Right cardiac atrium (tissue), 5 donors: ENCODE measurements around the gene UHRF2. TPM values are rescaled to one million over a fixed set of nuclear protein-coding genes. Genes with fewer than 3 reads are reported as not detected.
"Not testable (repeated sequence)": the region's sequence is repeated elsewhere in the genome, so short reads cannot be mapped to it uniquely, and the experiment has no call there.

Experiments used
- ATAC-seq, 2 donors: fragments of 200-7000 bp; cut with Tn5 transposase; one replicate each; pipeline versions ENCODE4 v1.8.0 to v1.9.1; 2020; ENCODE audit warnings: moderate library complexity in 2 of 2, mild to moderate bottlenecking in 1 of 2
- DNase-seq, 3 donors: peaks; one replicate each; pipeline ENCODE4 v3.0.0-alpha.2; 2020
- H3K27ac ChIP-seq: one replicate; pipeline ENCODE4 v1.5.1; 2013; ENCODE audit warnings: mild to moderate bottlenecking, low read length, control low read depth, moderate library complexity
- H3K27me3 ChIP-seq: one replicate; pipeline ENCODE4 v1.6.1; 2013; ENCODE audit not compliant: control insufficient read depth, insufficient read depth
- H3K4me1 ChIP-seq: one replicate; pipeline ENCODE4 v1.6.1; 2013; ENCODE audit warnings: low read length; ENCODE audit not compliant: control insufficient read depth, insufficient read depth
- H3K4me3 ChIP-seq: one replicate; pipeline ENCODE4 v1.5.1; 2013; ENCODE audit warnings: low read length, control low read depth
- H3K9me3 ChIP-seq: one replicate; pipeline ENCODE4 v1.6.1; 2013; ENCODE audit warnings: low read length; ENCODE audit not compliant: control insufficient read depth
- WGBS: extraction: QIAGEN DNeasy Blood & Tissue Kit; methylation state at CpG from one replicate; pipeline ENCODE4 v1.1.7; 2013; 5-methylcytosine and 5-hydroxymethylcytosine counted together
- intact Hi-C, 4 donors: fragments of 100-400 bp; cut with DNase I; formaldehyde crosslinking; loops; one replicate each; pipeline versions ENCODE4 v1.11.0 to v1.14.0; 2022 to 2023
- long read RNA-seq, 4 donors: library from polyadenylated mRNA; unstranded; transcript quantifications; one replicate each; pipeline ENCODE4 v2.0.0, GENCODE V29; 2020 to 2021
- polyA plus RNA-seq: library from polyadenylated mRNA; stranded (reverse); fragments of 200-250 nt; gene quantifications from one replicate; pipeline ENCODE4 v1.2.3, GENCODE V29; 2013
- total RNA-seq, 4 donors: library from RNA; stranded (reverse); fragmentation: NEBNext Ultra II Directional; extraction: Animal tissue kit (Norgen Biotek cat#: 25700); gene quantifications; one replicate each; pipeline ENCODE4 v1.2.1, GENCODE V29; 2021
- donor health status: healthy with polysubstance abuse.
- donor health status: DM: no; HTN: yes; CAD: no.
- donor health status: DM: no; HTN: no; CAD: no.
- donor health status: DM: no; HTN: yes; CAD: no; lungs with severe emphysema.
- donor health status: DM: yes; HTN: yes; CAD: no.

The UHRF2 gene
- total RNA-seq: 10 to 100 TPM; 16.3 to 20.5 (median 19.1) TPM
- 10.6 TPM for polyA plus RNA-seq
- long read RNA-seq, donor 1, transcript UHRF2-201 (16 exons, 3,452 nt): major isoform, 5 of 12 reads
- long read RNA-seq, donor 1, partial matches to known transcripts: 6 of 12 reads
- long read RNA-seq, donor 1, other reads (novel, unspliced or antisense): 1 of 12 reads
- long read RNA-seq, donor 2, transcript UHRF2-201 (16 exons, 3,452 nt): major isoform, 5 of 11 reads
- long read RNA-seq, donor 2, partial matches to known transcripts: 1 of 11 reads
- long read RNA-seq, donor 2, other reads (novel, unspliced or antisense): 5 of 11 reads
- long read RNA-seq, donor 3, partial matches to known transcripts: 19 of 26 reads
- long read RNA-seq, donor 3, other reads (novel, unspliced or antisense): 5 of 26 reads
- long read RNA-seq, donor 4, transcript UHRF2-201 (16 exons, 3,452 nt): major isoform, 13 of 15 reads
- long read RNA-seq, donor 4, partial matches to known transcripts: 0 of 15 reads
- long read RNA-seq, donor 4, other reads (novel, unspliced or antisense): 2 of 15 reads

GRCh38 chr9:6412487-6413364 lies at the start of gene UHRF2:
TSS of gene UHRF2 (plus strand) at chr9:6413199. CDS start at chr9:6413491, 292 bp downstream.
- peak within 1 kb of the TSS; percentile 89 for H3K27ac ChIP-seq
- no peaks in the 10 kb centered on the region for H3K27me3 ChIP-seq
- DNase-seq (peak; percentile 99 to 100 (median 100)), ATAC-seq (peak; percentile 98 to 99)
- H3K4me1 ChIP-seq: peaks cover 3% of the 10 kb centered on the region
- H3K9me3 ChIP-seq: no peaks in the 10 kb centered on the region
- peak within 1 kb of the TSS; percentile 84 for H3K4me3 ChIP-seq
- under 1% methylated on average over 88 of the region's 88 CpGs for WGBS
- intact Hi-C loops: no loop called here

DNA sequence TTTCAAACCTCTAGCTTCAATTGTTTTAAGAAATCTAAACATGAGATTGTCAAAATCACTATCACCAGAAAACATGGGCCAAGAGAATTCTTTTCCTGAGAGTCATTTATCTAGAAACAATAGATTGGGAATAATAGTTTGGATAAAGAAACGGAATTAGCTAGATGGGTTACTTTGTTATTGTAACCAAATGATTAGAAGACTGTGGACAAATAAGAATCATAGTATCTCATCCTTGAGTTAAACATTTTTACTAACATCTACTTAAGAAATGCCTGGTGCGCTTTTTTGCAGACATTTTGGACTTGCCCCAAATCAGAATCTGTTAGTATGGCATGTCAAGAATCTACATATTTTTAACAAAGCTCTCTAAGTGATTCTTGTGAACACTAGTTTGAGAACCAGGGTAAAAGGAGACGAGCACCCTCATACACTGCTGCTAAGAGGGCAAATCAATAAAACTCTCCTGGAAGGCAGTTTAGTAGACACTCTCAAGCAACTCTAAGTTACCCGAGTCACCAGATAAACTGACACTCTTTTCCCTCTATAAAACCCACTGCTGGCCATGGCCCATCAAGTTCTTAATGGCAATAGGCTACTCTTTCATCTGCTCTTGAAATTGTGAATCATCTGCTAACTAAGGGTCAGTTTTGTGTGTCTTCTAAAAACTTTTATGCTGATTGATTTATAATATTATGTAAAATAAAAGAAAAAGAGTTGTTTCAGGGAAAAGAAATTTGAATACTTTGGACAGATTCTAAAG lies 45.7 kb upstream of the UHRF2 start:
- Histone ChIP-seq H3K4me3 (no peak overlapping the region), H3K27ac (no peak overlapping the region), H3K9me3 (peaks cover 2% of the 10 kb centered on the region), H3K4me1 (no peaks in the 10 kb centered on the region), H3K27me3 (no peaks in the 10 kb centered on the region)
- DNase-seq: no peak
- no peak for ATAC-seq
- WGBS: 51% methylated on average over 4 of the region's 4 CpGs
- intact Hi-C loops: no loop called here

GRCh38 chr9:6368831-6369230 lies 44.2 kb upstream of the UHRF2 start:
- 92% methylated on average over 2 of the region's 2 CpGs for WGBS
- intact Hi-C loops: no loop called here
- ATAC-seq (no peak), DNase-seq (no peak)
- no peak overlapping the region for H3K27ac ChIP-seq
- peaks cover 2% of the 10 kb centered on the region for H3K9me3 ChIP-seq
- H3K4me3 ChIP-seq: no peak overlapping the region
- H3K27me3 ChIP-seq: no peaks in the 10 kb centered on the region
- H3K4me1 ChIP-seq: no peaks in the 10 kb centered on the region

- intact Hi-C loops, DNase-seq, H3K27ac ChIP-seq, H3K4me1 ChIP-seq, H3K9me3 ChIP-seq, H3K27me3 ChIP-seq, H3K4me3 ChIP-seq, ATAC-seq: not testable (repeated sequence)
- WGBS: 82% methylated on average over 4 of the region's 4 CpGs
Observed at GRCh38 chr9:6381477-6382012, 31.5 kb upstream of the UHRF2 start.

DNA sequence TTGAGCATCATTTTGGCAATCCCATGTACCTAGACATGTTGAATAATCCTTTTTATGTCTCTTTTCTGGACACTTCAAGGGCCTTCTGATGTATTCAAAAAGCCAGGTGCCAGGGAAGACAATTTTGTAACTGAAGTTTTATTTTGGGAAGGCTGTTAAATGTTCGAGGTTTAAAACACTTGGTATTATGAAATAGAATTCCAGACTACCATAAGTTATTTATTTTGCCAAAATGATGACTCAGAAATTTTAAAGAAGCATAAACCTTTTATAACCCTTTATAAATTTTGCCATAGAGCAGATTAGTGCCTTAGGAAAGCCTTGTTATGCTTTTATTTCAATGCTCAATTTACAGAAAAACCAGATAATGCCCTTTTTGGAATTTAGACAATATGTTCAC lies 30.3 kb upstream of the UHRF2 start:
- Histone ChIP-seq H3K4me3 (no peak overlapping the region), H3K27ac (no peak overlapping the region), H3K4me1 (no peaks in the 10 kb centered on the region), H3K9me3 (no peaks in the 10 kb centered on the region), H3K27me3 (no peaks in the 10 kb centered on the region)
- 38% methylated on average over 1 of the region's 1 CpG for WGBS
- ATAC-seq (no peak), DNase-seq (no peak)
- intact Hi-C loops: no loop called here

- ATAC-seq (peak in 1 of 2 donors; percentile 56), DNase-seq (peak in 1 of 3 donors; percentile 46)
- no peaks in the 10 kb centered on the region for H3K9me3 ChIP-seq
- no peaks in the 10 kb centered on the region for H3K4me1 ChIP-seq
- no peaks in the 10 kb centered on the region for H3K27me3 ChIP-seq
- no peak overlapping the region for H3K27ac ChIP-seq
- 74% methylated on average over 7 of the region's 7 CpGs for WGBS
- intact Hi-C loops: no loop called here
- H3K4me3 ChIP-seq: no peak overlapping the region
Observed at GRCh38 chr9:6383551-6384225, 29.3 kb upstream of the UHRF2 start.

DNA sequence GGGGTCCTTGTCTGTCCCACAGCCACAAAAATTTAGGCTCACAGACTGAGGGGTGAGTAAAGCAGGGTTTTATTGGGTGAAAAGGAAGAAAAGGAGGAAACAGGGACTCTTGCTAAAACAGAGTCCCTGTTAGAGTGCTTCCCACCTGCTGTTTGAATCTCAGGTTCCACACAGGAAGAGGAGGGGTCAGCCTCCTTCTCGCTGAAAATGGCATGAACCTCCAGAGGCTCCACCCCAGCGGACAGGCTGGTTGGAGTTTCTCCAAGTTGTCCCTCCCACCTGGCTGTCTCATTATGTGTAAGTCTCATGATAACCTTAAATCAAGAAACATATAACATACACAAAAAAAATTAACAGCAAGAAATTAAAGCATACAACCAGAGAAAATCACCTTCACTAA lies 28.3 kb upstream of the UHRF2 start:
- DNase-seq (no peak), ATAC-seq (no peak)
- Histone ChIP-seq H3K4me1 (no peaks in the 10 kb centered on the region), H3K4me3 (no peak overlapping the region), H3K27me3 (no peaks in the 10 kb centered on the region), H3K27ac (no peak overlapping the region), H3K9me3 (no peaks in the 10 kb centered on the region)
- intact Hi-C loops: no loop called here
- WGBS: 56% methylated on average over 2 of the region's 2 CpGs

DNA sequence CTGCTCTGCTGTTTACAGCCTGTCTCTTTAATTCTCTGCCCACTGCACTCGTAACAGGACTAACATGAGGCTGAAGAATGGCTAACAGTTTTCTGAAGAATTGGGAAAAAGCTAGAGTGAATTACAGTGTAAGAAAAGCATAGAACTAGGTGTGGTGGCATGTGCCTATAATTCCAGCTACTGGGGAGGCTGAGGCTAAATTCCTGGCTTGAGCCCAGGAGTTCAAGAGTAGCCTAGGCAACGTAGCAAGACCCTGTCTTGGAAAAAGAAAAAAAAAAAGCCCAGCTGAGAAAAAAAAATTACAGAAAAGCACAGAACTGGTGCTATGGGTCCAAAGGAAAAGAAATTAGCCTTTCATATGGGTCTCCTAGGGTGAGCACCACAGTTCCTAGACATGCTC lies 13.9 kb upstream of the UHRF2 start:
- Histone ChIP-seq H3K27me3 (no peaks in the 10 kb centered on the region), H3K9me3 (no peaks in the 10 kb centered on the region), H3K27ac (no peak overlapping the region), H3K4me1 (no peaks in the 10 kb centered on the region), H3K4me3 (no peak overlapping the region)
- 31% methylated on average over 2 of the region's 2 CpGs for WGBS
- ATAC-seq (no peak), DNase-seq (no peak)
- intact Hi-C loops: no loop called here

DNA sequence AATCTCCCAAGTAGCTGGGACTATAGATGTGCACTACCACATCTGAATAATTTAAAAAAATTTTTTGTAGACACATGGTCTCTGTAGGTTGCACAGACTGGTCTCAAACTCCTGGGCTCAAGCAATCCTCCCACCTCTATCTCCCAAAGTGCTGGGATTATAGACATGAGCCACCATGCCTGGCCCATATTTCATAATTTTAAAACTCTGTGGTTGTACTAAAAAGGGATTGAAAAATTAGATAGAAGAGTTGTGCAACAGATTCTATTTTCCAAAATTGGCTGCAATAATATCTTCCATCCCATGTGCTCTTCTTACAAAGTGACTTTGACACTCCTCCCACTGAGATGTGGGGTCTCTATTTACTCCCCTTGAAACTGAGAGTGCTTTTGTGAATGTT lies 7.6 kb upstream of the UHRF2 start:
- no peaks in the 10 kb centered on the region for H3K4me1 ChIP-seq
- H3K9me3 ChIP-seq: no peaks in the 10 kb centered on the region
- DNase-seq (no peak), ATAC-seq (no peak)
- no peak overlapping the region for H3K4me3 ChIP-seq
- no peaks in the 10 kb centered on the region for H3K27me3 ChIP-seq
- H3K27ac ChIP-seq: no peak overlapping the region
- intact Hi-C loops: no loop called here

GRCh38 chr9:6407778-6408177 lies 5.2 kb upstream of the UHRF2 start:
- no peak for ATAC-seq
- Histone ChIP-seq H3K4me3 (no peak overlapping the region), H3K27ac (no peak overlapping the region), H3K9me3 (no peaks in the 10 kb centered on the region), H3K27me3 (no peaks in the 10 kb centered on the region), H3K4me1 (no peaks in the 10 kb centered on the region)
- WGBS: 76% methylated on average over 2 of the region's 2 CpGs
- intact Hi-C loops: no loop called here
- DNase-seq: no peak
